Measurements from ENCODE around the gene PGF.

Gene PGF

DNA sequence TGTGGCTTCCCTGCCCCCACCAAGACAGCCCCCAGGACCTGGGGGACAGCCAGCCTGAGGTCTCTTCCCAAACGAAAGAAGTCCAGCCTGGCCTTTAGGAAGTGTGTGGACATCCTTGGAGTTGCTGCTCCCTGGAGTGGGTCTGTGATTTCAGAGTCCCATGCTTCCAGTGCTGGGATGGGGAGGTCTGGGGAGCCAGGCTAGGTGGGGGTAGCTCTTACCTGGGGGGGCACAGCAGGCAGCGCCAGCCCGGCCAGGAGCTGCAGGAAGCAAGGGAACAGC, 509 bp downstream of the PGF start:
- DNase-seq: no peak

GRCh38 chr14:74954232-74954946, 1.0 kb downstream of the PGF start:
- peak; percentile 65 for DNase-seq

GRCh38 chr14:74953686-74954085, 1.7 kb downstream of the PGF start:
- no peak for DNase-seq

DNA sequence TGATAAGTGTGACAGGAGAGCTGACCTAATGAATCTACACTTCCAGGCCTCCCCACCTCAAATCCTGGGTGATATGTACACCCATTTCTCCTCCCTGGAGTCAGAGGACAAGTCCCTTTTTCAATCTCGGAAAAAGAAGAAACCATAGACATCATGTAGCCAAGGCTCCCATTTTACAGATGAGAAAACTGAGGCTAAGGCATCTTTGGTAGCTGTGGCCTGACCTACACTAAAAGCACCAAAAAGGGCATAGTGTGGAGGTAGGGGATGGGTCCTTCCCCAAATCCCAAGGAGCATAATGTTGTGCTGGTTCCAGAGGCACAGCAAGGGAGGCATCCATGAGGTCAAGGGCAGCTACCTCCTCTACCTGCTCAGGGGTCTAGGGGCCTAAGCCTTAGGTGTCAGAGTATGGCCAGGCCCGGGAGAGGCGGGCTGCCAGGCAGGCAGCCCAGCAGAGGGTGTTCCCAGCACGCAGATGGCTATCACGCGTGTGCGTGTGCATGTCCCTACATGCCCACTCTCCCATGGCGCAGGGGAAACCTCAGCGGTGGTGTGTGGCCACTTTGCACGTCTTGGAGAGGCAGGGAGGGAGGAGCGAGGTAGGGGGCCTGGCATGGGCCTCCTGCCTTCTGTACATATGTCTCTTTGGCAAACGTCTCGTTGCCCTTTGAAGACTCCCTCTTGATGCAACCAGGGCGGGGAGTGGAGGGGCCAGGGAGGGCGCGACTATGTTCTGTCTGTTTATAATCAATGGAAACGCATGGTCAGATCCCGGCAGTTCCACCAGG, 2.5 kb downstream of the PGF start:
- no peak for DNase-seq

DNA sequence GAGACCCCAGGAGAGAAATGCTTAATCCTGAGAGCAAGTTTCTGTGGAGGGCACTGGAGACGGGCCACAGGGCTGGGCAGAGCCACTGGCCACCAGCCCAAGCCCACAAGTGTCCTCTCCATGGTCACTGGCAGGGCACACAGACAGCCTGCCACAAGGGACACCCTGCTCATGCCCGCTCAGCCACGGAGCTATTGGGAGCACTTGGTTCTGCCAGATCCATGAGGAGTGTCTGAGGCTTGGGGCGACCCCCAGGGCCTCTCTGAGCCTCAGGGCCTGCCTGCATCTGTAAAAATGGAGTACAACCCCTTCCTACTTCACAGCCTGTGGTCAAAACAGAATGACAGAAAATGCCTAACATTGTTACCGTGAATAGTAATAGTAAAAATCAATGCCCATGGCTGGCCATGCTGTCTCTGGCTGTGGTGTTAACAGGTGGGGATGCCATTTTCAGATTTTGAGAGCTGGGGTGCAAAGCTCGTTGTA, 3.2 kb downstream of the PGF start:
- no peak for DNase-seq

DNA sequence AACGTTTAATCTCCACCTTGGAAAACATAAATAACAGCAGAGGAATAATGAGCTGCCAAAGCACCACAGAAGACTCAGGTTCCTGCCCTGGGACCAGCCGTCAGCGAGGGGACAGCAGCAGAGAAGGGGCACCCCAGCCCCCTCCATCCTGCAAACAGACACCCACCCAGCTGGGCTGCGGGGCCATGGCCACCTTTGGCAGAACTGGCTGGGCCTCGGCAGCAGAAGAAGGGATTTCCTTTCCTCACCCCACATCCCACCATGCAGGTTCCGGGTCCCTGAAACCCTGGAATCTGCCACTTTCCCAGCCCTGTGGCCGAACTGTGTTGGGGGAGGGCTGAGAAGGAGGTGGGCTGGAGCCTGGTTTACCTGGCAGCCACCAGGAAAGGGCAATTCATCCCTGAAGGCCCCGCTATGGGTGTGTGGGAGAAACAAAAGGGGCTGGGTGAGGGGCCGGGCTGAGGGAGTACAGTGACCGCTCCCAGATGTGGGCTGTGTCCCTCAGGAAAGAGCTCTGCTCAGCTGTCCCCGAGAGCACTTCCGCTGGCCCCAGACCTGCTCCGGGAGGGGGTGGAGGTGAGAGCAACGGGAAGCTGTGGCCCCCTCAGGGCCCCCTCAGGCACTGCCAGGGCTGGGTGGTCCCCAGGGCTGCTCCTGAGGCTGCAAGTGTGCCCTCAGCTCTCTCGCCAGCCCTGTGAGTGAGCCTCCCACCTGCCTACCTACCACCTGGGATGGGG, 3.8 kb downstream of the PGF start:
- DNase-seq: no peak

- DNase-seq: no peak
Observed at GRCh38 chr14:74950795-74951442, 4.5 kb downstream of the PGF start.

DNA sequence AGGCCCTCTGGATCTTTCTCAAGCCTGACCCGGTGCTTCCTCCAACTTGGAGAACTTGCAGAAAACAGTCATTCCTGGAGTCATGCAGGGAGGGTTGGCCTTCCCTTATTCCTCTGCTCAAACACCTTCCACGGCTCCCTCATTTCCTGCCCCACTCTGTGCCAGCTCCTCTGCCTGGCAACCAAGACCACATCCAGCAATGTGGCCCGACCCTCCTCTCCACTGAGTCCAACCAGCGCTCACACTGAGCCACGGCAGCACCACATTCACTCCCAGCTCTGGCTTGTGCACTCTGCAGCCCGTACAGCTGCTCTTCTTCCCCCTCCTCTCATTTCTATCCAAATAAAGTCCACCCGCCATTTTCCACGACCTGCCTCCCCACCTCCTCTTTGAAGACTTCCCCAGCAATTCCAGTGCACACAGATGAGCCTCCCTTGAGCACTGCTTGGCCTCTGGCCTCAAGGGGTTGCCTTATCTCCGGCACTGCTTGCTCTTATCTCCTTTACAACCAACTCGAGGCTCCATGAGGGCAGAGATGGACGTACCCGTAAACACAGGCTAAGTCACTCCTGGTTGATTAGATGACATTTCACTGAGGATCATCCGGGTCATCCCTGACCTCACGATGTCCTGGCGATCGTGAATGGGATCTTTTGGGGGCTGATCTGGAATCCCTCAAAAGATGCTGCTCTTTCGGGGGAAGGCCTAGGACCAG, 5.4 kb downstream of the PGF start:
- no peak for DNase-seq

- DNase-seq: no peak
Observed at GRCh38 chr14:74949191-74949601, 6.2 kb downstream of the PGF start.

DNA sequence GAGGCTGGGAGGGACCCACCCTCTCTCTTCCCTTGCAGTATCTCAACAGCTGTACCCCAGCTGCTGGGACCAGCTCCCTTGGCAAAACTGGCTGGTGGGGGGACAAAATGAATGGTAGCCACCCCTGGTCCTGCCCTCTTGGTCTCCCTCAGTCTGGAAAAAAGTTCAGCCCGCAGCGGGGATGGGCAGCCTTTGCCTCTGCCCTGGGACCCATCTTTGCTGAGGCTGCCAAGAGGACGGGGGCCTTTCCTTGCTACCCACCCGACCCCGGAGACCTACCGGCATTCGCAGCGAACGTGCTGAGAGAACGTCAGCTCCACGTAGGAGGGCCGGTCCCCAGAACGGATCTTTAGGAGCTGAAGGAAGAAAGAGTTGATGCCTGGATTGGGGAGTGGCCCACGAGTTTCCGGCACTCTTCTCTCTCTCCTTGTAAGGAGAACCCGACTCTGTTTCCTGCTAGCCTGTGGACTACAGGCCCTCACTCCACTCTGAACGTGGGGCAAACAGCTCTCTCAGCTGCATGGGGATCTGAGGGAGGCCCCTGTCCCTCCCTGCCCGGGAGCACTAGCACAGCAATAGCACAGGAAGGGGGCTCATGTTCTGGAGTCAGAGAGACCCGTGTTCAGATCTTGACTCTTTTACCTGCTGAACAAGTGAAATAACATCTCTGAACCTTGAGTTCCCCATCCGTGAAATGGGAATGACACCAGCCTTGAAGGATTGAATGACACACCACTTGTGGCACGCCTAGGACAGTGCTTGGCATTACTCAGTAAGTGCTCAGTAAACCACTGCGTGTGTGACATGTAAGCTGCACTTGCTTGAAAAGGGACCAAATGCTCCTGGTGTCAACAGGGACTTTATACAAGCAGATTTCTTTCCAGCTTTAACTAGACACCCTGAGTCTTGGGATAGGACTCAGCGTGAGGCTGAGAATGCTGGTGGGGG, 6.9 kb downstream of the PGF start:
- DNase-seq: no peak

DNA sequence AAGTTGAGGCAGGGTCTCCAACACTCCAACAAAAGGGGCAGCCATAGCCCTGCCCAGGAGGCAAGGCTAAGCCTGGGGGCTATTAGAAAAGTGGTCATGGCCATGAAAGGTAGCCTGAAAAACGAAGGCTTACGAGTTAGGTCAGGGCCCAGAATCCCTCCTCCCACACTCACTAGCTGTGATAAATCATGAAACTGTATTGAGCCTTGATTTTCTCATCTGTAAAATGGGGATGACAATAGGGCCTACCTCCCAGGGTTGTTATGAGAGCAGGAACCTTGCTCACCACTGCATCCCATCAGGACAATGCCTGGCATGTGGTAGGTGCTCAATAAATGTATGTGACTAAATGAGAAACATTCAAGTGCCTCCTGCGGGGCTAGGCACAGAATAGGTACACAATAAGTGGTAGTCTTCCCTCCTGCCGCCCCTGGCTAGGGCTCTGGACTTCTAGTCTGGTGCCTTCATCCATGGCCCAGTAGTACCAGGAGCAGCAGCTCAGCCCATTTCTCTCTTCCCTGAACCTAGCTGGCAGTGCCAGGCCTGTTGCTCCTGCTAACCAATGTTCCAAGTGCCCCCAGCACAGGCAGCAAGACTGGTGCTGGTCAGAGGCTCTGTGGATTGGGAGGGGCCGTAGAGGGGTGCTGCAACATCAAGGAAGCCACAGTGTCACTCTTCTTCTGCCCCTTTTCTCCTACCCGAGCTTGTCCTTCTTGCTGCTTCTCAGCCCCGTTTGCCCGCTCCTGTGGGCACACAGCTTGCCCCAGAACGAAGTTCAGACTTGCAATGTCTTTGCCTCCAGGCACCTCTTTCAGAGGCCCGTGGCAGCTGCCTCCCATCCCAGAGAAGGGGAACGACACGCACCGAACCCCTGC, 7.8 kb downstream of the PGF start:
- DNase-seq: no peak

GRCh38 chr14:74946659-74947281, 8.6 kb downstream of the PGF start:
- DNase-seq: no peak

DNA sequence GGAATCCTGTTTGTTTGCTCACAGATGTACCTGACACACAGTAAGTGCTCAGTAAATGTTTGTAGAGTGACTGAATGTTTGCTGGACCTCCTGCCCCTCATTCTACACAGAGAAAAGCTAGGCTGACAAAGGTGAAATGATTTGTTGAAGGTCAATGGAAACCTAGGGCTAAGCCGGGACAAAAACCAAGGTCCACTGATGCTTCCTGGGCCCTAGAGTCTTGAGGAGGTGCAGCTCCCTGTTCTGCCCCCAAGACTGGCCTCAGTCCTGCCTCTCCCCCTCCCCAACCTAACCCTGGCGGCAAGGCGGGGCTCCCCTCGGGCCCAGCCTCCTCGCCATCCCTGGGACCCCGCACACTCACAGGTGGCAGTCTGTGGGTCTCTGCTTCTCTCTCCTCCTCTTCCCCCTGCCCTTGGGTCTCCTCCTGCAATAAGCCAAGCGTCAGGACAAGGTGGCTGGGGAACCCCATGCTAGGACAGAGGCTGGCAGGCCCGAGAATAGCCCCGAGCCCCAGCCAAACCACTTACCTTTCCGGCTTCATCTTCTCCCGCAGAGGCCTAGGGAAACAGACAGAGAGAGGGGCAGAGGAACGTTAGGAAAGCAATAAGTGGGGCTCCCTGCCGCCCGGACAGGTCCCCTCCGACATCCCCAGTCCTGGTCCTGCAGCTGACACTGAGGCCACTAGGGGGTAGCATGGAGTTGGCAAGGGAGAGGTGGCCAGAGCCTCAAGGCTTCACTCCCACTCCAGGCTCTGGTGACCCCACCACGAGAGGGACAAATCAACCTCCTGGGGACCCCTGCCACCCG, 9.3 kb downstream of the PGF start:
- peak; percentile 86 for DNase-seq

GRCh38 chr14:74945261-74945851, 10.0 kb downstream of the PGF start:
- no peak for DNase-seq

DNA sequence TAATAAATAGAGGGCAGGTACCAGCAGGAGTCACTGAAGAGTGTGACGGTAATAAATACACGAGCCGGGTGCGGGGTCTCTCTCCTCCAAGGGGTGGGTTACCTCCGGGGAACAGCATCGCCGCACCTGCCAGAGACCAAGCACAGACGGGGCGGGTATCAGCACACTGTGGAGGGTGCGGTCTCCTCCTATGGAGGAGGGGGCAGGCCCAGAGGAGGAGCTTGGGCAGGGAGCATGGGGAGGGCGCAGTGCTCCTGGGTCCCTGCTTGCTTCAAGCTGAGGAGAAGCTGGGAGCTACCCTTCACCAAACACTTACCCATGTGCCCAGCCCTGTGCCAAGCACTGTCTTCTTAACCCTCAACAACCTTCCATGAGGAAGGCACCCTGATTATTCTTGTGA, 12.8 kb downstream of the PGF start:
- DNase-seq: no peak

DNA sequence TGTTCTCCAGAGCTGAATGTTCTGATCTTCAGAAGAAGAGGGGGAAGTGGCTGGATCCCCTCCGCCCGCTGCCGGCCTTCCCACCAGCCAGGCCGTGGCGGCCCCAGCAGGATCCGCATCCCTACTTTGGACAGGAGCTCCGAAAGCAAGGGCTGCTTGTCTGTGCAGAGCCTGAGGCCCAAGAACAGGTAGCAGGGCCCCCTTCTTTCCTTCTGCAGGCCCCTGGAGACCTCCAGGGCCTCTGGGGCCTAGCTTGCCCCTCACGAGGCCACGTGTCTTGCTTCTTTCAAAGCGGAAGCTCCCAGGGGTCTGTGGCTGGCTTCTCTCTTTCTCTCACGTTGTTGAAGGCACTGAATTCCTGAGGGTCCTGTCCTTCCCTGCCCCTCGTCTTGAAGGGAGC, 13.2 kb downstream of the PGF start:
- DNase-seq: no peak

- DNase-seq: no peak
Observed at GRCh38 chr14:74941676-74942097, 13.7 kb downstream of the PGF start.

- no peak for DNase-seq
Observed at GRCh38 chr14:74940956-74941565, 14.3 kb downstream of the PGF start.

Measured in retina (tissue), 1 donor.